Activated CD4-positive, alpha-beta T cell treated with anti-CD3 and anti-CD28 coated beads, Interleukin-2, amount 50 U/mL, for 1 hour (primary cell): ENCODE data around the gene STK40.

Source experiments
- DNase-seq: peaks from one replicate; pipeline ENCODE4 v3.0.0-alpha.2; 2020

The STK40 gene

DNA sequence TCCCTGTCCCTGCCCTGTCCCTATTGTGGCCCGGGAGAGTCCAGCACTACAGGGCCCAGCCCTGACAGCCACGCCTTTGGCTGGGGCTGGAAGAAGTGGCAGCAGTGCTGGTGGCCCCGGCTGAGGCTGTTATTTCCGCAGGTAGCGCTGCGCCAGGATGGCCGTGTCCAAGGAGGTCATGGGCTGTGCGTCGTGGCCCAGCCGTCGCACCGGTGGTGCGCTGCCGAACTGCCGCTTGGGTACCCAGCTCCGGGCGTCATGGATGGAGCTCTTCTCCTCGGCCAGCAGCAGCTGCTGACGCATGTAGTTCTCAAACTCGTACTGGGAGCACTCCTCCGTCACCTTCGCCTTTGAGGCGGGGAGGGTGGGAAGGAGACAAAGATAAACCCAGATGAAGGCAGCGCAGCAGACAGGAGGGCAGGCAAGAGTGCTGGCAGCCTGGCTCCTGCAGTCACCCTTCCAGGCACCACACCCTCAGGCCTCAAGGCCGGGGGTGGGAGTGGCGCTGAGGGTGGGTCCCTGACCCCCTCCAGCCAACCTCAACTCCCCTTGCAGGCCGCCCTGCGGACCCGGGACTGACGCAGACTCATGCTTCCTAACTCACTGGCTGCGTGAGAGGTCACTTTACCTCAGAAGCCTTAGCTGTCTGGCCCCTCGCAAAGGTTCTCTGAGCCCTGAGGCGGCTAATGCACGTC, 44.0 kb downstream of the STK40 start:
- DNase-seq = no peak

DNA sequence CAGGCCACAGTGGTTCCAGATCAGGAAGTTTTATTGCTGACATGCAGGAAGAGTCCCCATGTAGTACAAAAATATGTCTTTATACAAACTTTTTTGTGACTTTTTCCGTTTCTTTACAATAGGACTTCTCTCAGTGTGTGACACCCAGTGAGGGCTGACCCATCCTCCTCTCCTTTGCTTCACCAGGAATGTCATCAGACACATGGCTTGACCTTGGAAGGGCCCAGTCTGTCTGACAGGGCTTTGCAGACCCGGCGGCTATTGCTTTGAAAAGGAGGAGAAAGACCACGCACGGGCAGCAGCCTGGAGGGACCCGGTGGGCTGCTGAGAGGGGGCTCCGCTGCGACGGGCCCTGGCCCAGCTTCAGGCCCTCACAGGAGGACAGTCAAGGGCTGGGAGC, 46.1 kb downstream of the STK40 start:
- no peak for DNase-seq

DNA sequence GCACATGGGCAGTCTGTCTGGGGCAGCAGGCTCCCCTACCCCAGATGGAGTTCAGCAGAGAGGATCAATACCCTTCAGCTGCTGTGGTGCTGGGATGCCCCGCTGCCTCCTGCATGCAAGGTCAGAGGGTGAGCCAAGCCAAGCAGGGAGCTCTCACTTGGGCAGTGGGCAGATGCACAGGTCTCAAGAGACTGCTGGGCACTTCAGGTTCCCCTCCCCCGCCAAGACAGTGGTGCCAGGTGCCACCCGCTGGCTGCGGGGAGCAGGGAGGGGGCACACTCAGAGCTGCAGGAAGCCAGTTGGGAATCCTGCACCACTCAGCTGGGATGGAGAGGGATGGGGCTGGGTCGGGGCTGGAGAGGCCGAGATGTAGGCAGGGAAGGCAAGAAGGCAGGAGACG, 46.5 kb downstream of the STK40 start:
- no peak for DNase-seq

DNA sequence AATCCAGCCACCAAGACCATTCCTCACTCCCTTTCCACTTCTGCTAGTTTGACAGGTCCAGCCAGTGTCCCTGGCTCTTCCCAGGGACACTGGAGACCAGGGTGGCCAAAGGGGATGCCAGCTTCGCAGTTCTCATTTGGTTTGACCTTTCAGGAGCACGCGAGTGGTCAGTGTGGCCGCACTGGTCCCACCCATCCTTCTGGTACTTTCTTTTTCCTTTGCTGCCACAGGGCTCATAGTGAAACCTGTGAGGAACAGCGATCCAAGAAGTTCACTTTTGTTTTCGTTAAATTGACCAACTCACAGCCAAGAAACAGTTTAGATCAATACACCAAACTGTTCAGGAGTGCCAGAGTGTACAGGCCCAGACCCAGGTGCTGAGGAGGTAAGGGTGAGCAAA, 47.9 kb downstream of the STK40 start:
- no peak for DNase-seq

DNA sequence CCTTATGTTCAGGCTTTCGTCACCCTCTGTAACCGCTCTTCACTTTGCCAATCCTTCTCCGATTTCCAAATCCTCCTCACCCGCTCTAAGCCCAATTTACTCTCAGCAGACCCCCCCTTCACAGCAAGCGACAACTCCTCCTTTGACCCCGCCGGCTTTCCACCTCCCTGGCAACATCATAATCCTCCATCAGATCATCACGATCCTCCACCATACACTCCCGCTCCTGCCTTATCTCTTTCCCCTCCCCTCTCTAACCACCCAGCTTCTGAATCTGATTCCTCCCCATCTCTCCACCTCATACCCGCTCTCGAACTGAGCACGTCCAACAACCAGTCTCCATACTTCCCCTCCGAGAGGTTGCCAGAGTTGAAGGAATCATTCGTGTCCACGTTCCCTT, 54.8 kb downstream of the STK40 start:
- DNase-seq = no peak

DNA sequence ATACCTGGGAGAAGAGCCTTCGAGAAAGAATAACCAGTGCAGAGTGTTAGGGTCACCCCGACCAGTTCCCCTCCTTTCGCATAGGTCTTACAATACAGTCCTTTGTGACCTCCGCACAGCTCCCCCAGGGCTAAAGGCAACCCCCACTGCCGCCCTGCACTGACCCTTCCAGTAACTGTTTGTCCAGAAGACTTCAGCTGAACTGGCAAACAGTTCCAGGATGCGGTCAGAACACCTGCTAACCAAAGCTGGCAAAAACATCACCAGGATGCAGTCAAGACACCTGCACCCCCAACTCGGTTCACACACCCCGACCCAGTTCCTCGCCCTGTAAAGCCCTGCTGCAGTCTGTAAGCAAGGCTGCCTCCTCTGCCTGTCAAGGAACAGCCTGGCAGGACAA, 55.9 kb downstream of the STK40 start:
- DNase-seq = no peak

DNA sequence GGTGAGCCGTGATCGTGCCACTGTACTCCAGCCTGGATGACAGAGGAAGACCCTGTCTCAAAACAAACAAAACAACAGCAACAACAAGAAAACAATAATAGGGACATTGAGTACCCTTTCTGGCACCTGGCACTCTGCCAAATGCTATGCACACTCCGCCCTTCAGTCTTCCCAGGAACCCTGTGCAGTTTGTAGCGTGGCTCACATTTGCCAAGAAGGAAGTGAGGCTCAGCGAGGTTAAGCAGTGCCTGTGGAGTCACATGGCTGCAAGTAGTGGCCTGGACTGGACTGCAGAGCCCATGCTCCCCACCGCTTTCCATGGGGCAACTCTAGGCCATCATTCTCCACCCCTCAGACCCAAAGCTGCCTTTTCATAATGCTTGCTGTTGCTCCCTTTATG, 57.0 kb downstream of the STK40 start:
- no peak for DNase-seq

DNA sequence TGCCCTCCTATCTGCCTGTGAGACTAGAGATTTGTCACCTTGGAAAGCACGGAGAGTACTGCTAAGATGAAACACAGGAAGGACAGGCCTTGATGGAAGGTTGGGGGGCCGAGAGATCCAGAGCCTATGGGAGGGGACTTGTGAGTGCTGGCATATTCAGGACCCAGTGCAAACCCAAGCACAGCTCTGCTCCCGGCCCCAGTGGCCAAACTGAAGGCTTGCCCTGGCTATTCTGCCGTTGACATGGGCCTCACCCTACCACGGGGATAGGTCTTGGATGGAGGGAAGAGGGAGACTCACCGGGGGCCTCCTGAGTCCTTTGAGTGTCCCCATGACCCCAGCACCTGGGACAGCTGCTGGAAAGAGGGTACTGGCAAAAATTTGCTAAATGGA, 57.6 kb downstream of the STK40 start:
- no peak for DNase-seq

DNA sequence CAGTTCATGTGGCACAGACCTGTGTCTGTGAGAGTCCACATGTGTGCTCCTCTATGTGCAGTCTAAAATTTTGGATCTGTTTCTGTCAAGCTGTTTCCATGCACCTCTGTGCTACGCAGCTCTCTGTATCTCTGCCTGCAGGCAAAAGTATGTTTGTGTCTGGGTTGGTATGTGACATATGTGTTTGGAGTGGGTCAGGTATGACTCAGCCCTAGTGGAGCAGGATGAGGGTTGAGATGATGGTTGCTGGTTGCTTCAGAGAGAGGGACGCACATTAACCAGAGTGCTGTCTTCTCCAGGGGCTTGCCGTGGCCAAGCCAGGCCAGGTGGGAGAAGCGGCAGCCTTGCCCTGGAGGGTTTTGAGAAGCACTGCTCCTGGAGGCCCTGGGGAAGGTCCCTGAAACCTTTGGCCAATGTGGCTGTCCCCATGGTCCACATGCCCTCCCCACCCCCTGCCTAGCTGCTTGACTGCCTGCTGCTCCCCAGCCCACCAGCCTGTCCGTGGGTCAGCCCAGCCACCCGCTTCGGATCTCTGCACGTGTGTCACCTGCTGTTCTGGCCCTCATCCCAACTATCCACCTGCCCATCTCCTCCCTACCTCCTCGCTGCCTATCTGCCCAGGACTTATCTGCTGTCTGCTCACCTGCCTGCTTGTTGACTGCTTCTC, 58.2 kb downstream of the STK40 start:
- DNase-seq = no peak

DNA sequence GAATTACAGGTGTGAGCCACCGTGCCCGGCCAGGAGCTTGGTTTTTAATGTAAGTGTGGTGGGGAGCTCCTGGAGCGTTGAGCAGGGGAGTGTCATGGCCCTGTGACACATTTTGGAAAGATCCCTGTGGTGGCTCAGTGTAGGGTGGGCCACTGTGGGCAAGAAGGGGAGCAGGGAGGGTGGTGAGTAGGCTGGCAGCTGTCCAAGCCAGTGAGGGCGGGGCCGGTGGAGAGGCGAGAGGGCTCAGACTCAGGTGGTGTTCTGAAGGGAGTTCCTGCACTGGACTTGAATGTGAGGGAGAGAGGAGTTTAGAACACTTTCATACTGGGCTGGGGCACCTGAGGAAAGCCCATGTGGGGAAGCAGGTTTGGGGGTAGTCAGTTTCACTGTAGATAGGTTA, 59.2 kb downstream of the STK40 start:
- no peak for DNase-seq

DNA sequence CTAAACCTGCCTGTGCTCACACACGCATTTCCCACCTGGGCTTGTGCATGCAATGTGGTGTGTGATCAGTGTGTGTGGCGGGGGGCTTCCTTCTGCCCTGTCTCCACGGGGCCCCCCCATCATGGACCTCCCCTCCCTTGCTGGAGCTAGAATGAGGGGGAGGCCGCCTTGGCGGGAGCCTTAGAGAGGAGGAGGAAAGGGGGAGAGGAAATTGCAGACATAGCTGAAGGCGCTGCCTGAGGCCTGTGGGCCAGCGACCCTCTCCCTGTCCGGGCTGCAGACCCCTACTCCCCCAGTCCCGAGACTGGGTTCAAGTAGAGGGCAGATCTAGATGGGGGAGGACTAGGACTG, 61.4 kb downstream of the STK40 start:
- DNase-seq = no peak

DNA sequence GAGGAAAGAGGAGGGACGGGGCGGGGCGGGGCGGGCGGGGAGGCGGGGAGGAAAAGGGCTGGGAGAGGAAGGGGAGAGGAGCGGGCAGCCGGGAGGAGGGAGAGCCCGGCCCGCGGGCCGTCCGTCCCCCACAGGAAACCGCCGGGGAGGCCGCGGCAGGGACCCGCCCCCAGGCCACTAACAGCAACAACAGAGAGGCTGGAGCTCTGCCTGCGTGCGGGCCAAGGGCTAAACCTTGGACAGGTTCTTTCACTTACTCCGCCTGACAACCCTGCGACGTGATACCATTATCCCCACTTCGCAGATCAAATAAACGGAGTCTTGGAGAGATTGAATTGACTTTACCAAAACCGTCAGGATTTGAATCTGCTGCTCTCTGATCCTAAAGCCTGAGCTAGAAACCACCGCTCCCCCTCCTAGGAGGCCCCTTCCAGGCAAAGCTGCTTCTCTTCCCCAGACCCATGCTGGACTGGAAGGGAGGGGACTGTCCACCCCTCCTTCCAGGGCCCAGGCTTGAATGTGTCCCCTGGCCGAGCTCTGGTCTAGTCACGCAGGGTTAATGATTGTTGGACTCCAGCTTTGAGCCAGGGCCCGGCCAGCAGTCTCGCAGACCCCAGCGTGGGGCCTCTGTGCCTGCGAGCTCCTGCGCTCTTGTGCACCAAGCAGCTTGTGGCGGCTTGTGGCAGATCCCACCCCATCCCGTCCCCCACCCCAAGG, 61.9 kb downstream of the STK40 start, which contains the start of gene EVA1B:
EVA1B (minus strand) TSS at position 10 of the 717 bp plus-strand sequence. CDS start 608 bp downstream, outside the sequence.
- peak; percentile 20 for DNase-seq

DNA sequence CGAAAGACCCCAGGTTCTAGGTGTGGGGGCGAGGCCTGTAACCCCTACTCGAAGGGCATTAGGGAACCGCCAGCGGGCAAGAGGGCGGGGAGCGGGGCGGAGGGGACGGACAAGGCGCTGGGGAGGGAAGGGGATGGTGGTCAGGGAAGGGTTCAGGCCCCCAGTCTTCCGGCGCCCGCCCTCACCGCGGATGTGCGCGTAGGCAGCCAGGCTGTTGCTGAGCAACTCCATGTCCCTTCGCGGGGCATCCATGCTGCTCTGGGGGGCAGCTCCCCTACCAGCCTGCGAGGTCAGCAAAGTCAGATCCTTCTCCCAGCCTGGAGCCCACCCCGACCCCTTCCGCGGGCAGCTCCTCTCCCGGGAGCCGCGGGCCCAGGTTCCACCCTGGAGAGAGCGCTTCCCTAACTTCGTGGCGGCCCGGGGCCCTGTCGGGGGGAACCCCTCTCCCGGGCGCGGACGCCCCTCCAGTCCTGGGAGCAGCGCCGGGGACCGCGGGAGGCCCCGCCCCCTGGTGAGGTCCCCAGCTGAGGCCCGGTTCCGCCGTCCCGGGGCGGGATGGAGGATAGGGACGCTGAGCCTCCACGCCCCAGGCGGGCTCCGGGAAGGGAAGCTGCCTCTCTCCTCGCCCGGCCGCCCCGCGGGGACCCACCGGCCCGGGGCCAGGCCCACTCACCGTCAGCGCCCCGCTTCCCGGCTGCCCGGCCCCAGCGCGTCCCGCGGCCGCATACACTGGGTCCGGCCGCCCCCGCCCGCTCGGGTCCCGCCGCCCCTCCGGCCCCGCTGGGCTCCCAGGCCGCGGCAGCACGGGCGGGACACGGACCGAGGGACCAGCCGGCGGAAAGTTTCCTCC, 62.7 kb downstream of the STK40 start:
- peak; percentile 18 for DNase-seq

DNA sequence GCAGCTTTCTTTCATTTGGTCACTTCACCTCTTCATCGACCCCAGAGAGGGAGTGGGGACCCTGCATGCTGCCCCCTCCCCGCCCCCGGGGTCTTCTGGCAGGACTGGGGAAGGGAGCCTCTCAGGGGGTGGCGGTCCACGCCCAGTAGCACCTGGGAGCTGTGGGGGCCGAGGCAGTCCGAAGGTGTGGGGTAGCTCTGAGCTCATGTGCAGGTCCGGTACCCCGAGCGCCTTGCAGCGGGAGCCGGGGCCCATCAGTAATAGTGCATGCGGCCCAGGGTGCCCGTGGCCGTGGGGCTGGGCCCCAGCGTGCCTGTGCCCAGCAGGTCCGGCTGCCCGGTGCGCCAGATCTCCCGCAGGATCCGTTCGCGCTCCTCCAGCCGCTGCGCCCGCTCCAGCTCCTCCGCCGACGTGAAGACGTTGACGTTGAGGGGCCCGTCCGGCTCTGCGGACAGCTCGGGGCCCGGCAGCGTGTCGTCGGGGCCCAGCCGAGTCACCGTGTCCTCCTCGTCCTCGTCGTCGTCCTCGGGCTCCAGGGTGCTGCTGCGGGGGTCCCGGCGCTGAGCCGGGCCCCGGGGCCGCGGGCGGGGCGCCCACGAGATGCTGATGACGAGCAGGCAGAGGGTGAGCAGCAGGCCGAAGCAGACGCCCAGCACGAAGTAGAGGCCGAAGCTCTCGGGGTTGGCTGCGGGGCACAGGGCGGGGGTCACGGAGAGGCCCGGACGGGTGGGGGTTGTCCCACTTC, 63.5 kb downstream of the STK40 start:
- no peak for DNase-seq

DNA sequence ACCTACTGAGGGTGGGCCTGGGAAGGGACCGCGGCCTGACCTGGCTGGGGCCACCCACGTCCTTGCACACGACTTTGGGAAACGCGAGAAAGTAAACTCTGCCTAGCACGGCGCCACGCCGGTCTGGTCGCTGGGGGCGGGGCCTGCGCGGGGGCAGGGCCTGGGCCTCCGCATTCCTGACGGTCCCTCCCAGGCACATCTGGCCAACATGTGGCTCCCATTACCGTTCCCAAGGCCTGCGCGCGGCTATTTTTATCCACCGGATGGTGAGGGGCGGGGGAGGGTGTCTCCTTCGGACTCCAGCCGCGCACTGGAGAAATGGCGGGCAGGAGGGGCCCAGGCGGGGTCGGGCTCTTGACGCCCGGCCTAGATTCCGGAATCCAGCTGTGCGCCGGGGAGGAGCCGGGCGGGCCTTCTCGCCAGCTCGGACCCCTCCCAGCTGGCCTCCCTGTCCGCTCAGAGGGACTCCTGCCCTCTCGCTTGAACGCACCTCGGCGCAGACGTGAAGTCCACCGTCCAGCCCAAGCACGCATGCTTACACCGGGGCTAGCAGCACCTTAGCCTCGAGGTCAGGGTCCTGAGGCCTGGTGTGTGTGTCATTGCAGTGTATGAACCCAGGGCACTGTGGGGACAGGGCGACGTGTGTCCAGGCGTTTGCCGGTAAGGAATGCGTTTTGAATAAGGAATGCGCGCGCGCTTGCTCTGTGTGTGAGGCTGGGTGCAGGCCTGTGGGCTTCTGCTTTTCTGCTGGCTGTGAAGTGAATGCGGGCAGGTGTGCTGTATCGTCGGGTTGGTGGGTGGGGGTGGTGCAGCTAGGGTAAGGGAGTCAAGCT, 64.4 kb downstream of the STK40 start:
- no peak for DNase-seq

DNA sequence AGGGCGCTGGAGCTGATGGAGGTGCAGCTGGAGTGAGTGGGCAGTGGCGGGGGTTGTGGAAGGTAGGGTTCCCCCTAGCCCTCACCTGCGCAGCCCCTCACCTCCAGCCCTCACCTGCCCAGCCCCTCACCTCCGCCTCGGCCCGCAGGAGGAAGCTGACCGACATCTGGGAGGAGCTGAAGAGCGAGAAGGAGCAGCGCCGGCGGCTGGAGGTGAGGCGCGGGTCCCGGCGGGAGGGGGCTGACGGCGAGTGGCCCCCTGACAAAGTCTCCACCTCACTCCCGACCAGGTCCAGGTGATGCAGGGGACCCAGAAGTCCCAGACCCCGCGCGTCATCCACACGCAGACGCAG, 65.0 kb downstream of the STK40 start:
- DNase-seq = no peak

DNA sequence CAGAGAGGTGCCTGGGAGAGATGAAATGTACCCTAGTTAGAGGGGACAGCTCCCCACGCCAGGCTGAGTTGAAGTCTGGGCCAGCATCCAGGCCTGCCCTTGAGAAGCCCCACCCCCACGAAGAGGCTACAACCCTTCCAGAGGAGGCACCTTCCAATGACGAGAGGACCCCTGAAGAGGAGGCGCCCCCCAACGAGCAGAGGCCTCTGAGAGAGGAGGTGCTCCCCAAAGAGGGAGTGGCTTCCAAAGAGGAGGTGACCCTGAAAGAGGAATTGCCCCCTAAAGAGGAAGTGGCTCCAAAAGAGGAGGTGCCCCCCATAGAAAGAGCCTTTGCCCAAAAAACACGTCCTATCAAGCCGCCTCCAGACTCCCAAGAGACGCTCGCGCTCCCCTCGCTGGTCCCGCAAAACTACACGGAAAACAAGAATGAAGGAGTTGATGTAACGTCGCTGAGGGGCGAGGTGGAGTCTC, 65.4 kb downstream of the STK40 start:
- no peak for DNase-seq

DNA sequence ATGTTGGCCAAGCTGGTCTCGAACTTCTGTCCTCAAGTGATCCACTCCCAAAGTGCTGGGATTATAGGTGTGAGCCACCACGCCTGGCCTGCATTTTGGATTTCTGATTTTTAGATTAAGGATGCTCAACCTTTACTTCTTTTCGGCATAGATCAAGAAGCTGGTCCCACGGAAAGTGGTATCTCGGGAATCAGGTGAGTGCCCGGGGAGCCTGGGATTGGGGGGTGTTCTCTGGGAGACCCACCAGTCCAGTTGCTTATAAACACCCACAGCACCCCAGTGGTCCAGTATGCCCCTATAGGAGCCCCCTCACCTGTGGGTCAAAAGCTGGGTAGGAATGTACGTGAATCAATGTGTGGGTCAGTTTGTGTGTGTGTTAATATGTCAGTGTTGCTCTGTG, 76.3 kb downstream of the STK40 start:
- no peak for DNase-seq

DNA sequence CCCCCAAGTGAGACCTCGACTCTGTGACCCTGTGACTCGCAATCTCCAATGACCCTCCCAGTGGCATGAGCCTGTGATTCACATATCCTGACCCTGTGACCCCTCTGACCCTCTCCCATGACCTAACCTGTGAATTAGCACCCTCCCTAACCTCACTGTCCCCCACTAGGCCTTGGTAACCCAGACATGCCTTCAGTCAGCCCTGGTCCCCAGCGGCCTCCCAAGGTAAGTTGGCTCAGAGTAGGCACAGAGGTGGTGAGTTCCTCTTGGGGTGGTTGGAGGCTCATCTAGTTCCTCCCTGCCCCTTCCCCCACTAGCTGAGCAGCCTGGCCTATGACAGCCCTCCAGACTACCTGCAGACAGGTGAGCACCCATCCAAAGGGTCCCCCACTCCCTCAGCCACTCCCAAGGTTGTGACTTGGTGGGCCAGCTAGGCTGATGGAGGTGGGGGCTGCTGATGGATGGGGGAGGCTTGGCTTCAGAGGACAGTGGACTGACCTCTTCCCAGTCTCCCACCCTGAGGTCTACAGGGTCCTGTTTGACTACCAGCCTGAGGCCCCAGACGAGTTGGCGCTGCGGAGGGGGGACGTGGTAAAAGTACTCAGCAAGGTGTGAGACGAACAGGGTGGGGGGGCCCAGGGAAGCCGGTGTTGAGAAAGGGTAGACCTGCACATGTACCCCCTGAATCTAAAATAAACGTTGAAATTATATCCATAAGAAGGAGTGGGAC, 78.0 kb downstream of the STK40 start:
- no peak for DNase-seq

DNA sequence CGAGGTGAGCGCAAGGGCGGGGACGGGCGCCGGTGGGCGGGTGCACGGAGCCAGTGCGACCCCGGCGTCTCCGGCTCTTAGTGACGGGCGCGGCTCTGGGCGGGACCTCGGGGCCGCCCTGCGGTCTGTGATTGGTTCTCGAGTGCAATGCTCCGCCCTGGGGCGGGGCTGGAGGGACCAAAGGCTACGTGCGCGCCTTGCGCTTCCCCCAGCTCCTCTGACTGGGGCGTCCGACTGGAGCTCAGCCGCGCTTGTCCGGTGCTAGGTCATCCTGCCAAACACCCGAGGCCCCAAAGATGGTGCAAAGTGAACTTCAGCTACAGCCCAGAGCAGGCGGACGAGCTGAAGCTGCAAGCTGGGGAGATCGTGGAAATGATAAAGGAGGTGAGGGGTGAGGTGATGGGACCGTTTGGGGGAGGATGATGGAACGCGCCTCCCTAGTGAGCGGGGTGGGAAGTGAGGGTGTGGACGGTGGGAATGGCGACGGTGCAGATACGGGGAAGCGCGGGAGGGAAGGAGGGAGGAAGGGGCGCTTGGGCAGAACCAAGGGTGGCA, 78.7 kb downstream of the STK40 start:
- peak; percentile 91 for DNase-seq
